ENCODE measurements around the gene PSAP.
A peak's percentile ranks its signal among the peaks of the same experiment; 100 is the strongest.

PSAP gene

GRCh38 chr10:71778071-71778825 is 72.8 kb downstream of the PSAP start:
- Histone ChIP-seq H3K9me3 (no peaks in the 10 kb centered on the region), H3K27me3 (ENCODE audit: low read depth) (no peaks in the 10 kb centered on the region), H3K4me3 (no peak overlapping the region), H3K36me3 (replicated peaks) (no peaks in the 10 kb centered on the region), H3K4me1 (peaks cover 2% of the 10 kb centered on the region)
- in situ Hi-C loops (cut with MboI; ENCODE audit: low sequenced_read_pairs) = no loop called here
- no peak for DNase-seq (ENCODE audit: low spot score in 2 of 2)

GRCh38 chr10:71777213-71777985 is 73.7 kb downstream of the PSAP start:
- Histone ChIP-seq H3K4me3 (no peak overlapping the region), H3K27me3 (ENCODE audit: low read depth) (no peaks in the 10 kb centered on the region), H3K9me3 (no peaks in the 10 kb centered on the region), H3K4me1 (peaks cover 2% of the 10 kb centered on the region), H3K36me3 (replicated peaks) (no peaks in the 10 kb centered on the region)
- DNase-seq (ENCODE audit: low spot score in 2 of 2) = no peak
- in situ Hi-C loops (cut with MboI; ENCODE audit: low sequenced_read_pairs) = no loop called here

- in situ Hi-C loops (cut with MboI; ENCODE audit: low sequenced_read_pairs) = no loop called here
- Histone ChIP-seq H3K36me3 (replicated peaks) (no peaks in the 10 kb centered on the region), H3K9me3 (no peaks in the 10 kb centered on the region), H3K4me1 (peaks cover 2% of the 10 kb centered on the region), H3K4me3 (no peak overlapping the region), H3K27me3 (ENCODE audit: low read depth) (no peaks in the 10 kb centered on the region)
- DNase-seq (ENCODE audit: low spot score in 2 of 2) = no peak
Measured at GRCh38 chr10:71776481-71776925, 74.5 kb downstream of the PSAP start.

GRCh38 chr10:71774916-71775702 is 75.9 kb downstream of the PSAP start:
- in situ Hi-C loops (cut with MboI; ENCODE audit: low sequenced_read_pairs) = no loop called here
- Histone ChIP-seq H3K4me3 (no peak overlapping the region), H3K9me3 (no peaks in the 10 kb centered on the region), H3K4me1 (peaks cover 2% of the 10 kb centered on the region), H3K36me3 (replicated peaks) (no peaks in the 10 kb centered on the region), H3K27me3 (ENCODE audit: low read depth) (no peaks in the 10 kb centered on the region)
- no peak for DNase-seq (ENCODE audit: low spot score in 2 of 2)

- Histone ChIP-seq H3K9me3 (no peaks in the 10 kb centered on the region), H3K4me1 (peaks cover 2% of the 10 kb centered on the region), H3K27me3 (ENCODE audit: low read depth) (no peaks in the 10 kb centered on the region), H3K36me3 (replicated peaks) (no peaks in the 10 kb centered on the region), H3K4me3 (peak within 1 kb of the TSS; percentile 36)
- in situ Hi-C loops (cut with MboI; ENCODE audit: low sequenced_read_pairs) = no loop called here
- DNase-seq (ENCODE audit: low spot score in 2 of 2) = peak; percentile 66 to 89
Measured at GRCh38 chr10:71773221-71773971, 77.7 kb downstream of the PSAP start, which contains the start of gene VSIR. Gene VSIR (minus strand): TSS chr10:71773520. CDS start chr10:71773439, 81 bp downstream.

- Histone ChIP-seq H3K27me3 (ENCODE audit: low read depth) (no peaks in the 10 kb centered on the region), H3K36me3 (replicated peaks) (no peaks in the 10 kb centered on the region), H3K9me3 (no peaks in the 10 kb centered on the region), H3K4me1 (peaks cover 2% of the 10 kb centered on the region), H3K4me3 (peak overlapping the region; percentile 36)
- in situ Hi-C loops (cut with MboI; ENCODE audit: low sequenced_read_pairs) = no loop called here
- DNase-seq (ENCODE audit: low spot score in 2 of 2) = no peak
Measured at GRCh38 chr10:71772832-71773220, 78.2 kb downstream of the PSAP start.

GRCh38 chr10:71771821-71772617 is 79.0 kb downstream of the PSAP start:
- H3K36me3 ChIP-seq (replicated peaks) = no peaks in the 10 kb centered on the region
- no peak overlapping the region for H3K4me3 ChIP-seq
- H3K4me1 ChIP-seq = peaks cover 2% of the 10 kb centered on the region
- no peaks in the 10 kb centered on the region for H3K9me3 ChIP-seq
- in situ Hi-C loops (cut with MboI; ENCODE audit: low sequenced_read_pairs) = no loop called here
- H3K27me3 ChIP-seq (ENCODE audit: low read depth) = no peaks in the 10 kb centered on the region
- no peak for DNase-seq (ENCODE audit: low spot score in 2 of 2)

GRCh38 chr10:71771204-71771603 is 79.8 kb downstream of the PSAP start:
- no peak overlapping the region for H3K4me3 ChIP-seq
- in situ Hi-C loops (cut with MboI; ENCODE audit: low sequenced_read_pairs) = no loop called here

GRCh38 chr10:71770789-71771188 is 80.3 kb downstream of the PSAP start:
- no peaks in the 10 kb centered on the region for H3K9me3 ChIP-seq
- no peaks in the 10 kb centered on the region for H3K36me3 ChIP-seq (replicated peaks)
- no peak overlapping the region for H3K4me3 ChIP-seq
- H3K27me3 ChIP-seq (ENCODE audit: low read depth) = no peaks in the 10 kb centered on the region
- no peak for DNase-seq (ENCODE audit: low spot score in 2 of 2)
- peaks cover 2% of the 10 kb centered on the region for H3K4me1 ChIP-seq
- in situ Hi-C loops (cut with MboI; ENCODE audit: low sequenced_read_pairs) = no loop called here

More at GRCh38 chr10:71771204-71771603, 79.8 kb downstream of the PSAP start:
- peaks cover 2% of the 10 kb centered on the region for H3K4me1 ChIP-seq
- no peak for DNase-seq (ENCODE audit: low spot score in 2 of 2)
- H3K27me3 ChIP-seq (ENCODE audit: low read depth) = no peaks in the 10 kb centered on the region
- no peaks in the 10 kb centered on the region for H3K9me3 ChIP-seq
- no peaks in the 10 kb centered on the region for H3K36me3 ChIP-seq (replicated peaks)

- no peak for DNase-seq (ENCODE audit: low spot score in 2 of 2)
- no peaks in the 10 kb centered on the region for H3K9me3 ChIP-seq
- H3K27me3 ChIP-seq (ENCODE audit: low read depth) = no peaks in the 10 kb centered on the region
- H3K36me3 ChIP-seq (replicated peaks) = no peaks in the 10 kb centered on the region
- no peak overlapping the region for H3K4me3 ChIP-seq
- in situ Hi-C loops (cut with MboI; ENCODE audit: low sequenced_read_pairs) = no loop called here
- H3K4me1 ChIP-seq = peaks cover 2% of the 10 kb centered on the region
Measured at GRCh38 chr10:71770255-71770654, 80.8 kb downstream of the PSAP start.

- H3K36me3 ChIP-seq (replicated peaks) = no peaks in the 10 kb centered on the region
- DNase-seq (ENCODE audit: low spot score in 2 of 2) = no peak
- H3K27me3 ChIP-seq (ENCODE audit: low read depth) = no peaks in the 10 kb centered on the region
- H3K4me1 ChIP-seq = peaks cover 2% of the 10 kb centered on the region
- in situ Hi-C loops (cut with MboI; ENCODE audit: low sequenced_read_pairs) = no loop called here
- no peaks in the 10 kb centered on the region for H3K9me3 ChIP-seq
- H3K4me3 ChIP-seq = no peak overlapping the region
Measured at GRCh38 chr10:71769279-71769823, 81.7 kb downstream of the PSAP start.

GRCh38 chr10:71767420-71768035 is 83.5 kb downstream of the PSAP start:
- no peak for DNase-seq (ENCODE audit: low spot score in 2 of 2)
- H3K4me1 ChIP-seq = no peaks in the 10 kb centered on the region

More at GRCh38 chr10:71767420-71768035, 83.5 kb downstream of the PSAP start:
- Histone ChIP-seq H3K9me3 (no peaks in the 10 kb centered on the region), H3K4me3 (no peak overlapping the region), H3K27me3 (ENCODE audit: low read depth) (no peaks in the 10 kb centered on the region), H3K36me3 (replicated peaks) (no peaks in the 10 kb centered on the region)
- in situ Hi-C loops (cut with MboI; ENCODE audit: low sequenced_read_pairs) = no loop called here
